ES-I3 (cell line): ENCODE data around the gene CTNNB1.
A peak's percentile ranks its signal among the peaks of the same experiment; 100 is the strongest.

Experiments
- H3K36me3 ChIP-seq: 2 replicates; pipeline ENCODE4 v1.6.1; 2013; ENCODE audit warnings: mild to moderate bottlenecking, low read length, control low read depth, moderate library complexity; ENCODE audit not compliant: insufficient read depth
- H3K4me1 ChIP-seq: 2 replicates; pipeline ENCODE4 v1.6.1; 2013; ENCODE audit warnings: mild to moderate bottlenecking, control low read depth, low read length; ENCODE audit not compliant: insufficient read depth
- H3K9ac ChIP-seq: 2 replicates; pipeline ENCODE4 v1.6.1; 2013; ENCODE audit warnings: low read depth, mild to moderate bottlenecking, low read length, moderate library complexity
- H3K9me3 ChIP-seq: 2 replicates; pipeline ENCODE4 v1.6.1; 2013; ENCODE audit warnings: mild to moderate bottlenecking, low read length, moderate library complexity; ENCODE audit not compliant: control insufficient read depth, insufficient read depth

Gene CTNNB1

DNA sequence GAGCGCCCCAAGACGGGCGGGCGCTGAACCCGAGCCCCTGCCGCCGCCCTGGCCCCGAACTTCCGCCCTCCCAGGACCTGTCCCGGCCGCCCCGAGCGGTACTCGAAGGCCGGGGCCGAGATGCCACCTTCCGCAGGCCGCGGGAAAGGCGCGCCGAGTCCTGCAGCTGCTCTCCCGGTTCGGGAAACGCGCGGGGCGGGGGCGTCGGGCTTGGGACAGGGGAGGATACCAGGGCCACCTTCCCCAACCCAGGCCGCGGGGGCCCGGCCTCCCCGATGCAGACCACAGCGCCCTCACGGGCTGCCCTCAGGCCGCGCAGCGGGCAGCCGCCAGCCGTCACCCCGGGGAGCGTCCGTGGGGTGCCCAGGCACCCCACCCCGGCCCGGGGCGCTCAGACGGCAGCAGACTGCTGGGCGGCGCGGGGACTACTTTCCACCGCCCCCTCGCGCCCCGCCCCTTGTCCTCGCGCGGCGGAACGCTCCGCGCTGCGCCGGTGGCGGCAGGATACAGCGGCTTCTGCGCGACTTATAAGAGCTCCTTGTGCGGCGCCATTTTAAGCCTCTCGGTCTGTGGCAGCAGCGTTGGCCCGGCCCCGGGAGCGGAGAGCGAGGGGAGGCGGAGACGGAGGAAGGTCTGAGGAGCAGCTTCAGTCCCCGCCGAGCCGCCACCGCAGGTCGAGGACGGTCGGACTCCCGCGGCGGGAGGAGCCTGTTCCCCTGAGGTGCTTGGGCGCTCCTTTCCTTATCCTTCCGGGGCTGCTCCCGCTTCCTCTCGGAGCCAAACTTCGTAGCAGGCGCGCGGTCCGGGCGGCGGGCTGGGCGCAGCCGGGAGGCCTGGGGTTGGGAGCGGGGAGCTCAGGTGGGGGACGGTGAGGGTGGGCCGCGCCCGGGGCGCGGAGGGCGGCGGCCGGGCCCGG, at the start of gene CTNNB1:
Gene CTNNB1, plus strand, starts transcription at position 556 of the 916 bp plus-strand sequence. CDS start 24,564 bp downstream, outside the sequence.
- Histone ChIP-seq H3K9me3 (no peaks in the 10 kb centered on the region), H3K36me3 (no peaks in the 10 kb centered on the region)

DNA sequence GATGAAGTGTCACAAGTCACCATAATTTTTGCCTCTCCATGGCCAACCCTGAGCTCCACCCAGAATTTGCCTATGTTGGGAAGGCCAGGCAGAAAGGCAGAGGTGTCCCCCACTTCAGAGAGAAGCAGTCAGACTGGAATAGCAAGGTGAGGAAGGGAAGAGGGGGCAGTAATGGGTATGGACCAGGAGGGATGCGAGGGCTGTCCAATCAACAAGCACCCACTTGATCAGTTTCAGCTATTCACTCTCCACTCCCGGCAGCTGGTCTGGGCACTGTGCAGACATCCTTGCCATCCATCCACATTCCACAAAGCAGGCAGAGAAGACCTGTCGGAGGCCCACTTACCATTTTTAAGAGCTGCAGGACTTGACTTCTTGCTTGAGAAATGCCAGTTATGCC, 43.5 kb upstream of the CTNNB1 start:
- Histone ChIP-seq H3K36me3 (no peaks in the 10 kb centered on the region), H3K9me3 (no peaks in the 10 kb centered on the region), H3K9ac (no peak overlapping the region), H3K4me1 (peaks cover 11% of the 10 kb centered on the region)

More for the DNA sequence above, at the start of gene CTNNB1:
- Histone ChIP-seq H3K4me1 (peaks cover 17% of the 10 kb centered on the region), H3K9ac (peak within 1 kb of the TSS; percentile 96)

DNA sequence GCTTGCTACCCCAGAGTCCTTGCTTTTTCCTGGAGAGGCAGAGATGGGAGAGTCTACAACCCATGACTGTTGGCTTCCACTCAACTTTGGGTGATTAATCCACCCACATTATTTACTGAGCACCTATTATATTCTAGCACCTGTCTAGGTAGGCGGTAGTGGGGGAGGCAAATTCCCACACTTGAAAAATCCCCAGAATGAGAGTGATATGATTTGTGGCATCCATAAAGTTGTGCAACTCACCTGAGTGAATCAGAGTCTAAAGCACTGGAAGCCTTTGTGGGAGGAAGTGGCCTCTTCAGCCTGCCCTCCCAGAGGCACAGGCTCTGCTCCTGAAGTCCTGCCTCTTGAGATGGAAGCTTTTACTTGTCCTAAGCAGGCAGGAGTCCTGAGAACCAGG, 40.4 kb upstream of the CTNNB1 start:
- Histone ChIP-seq H3K9me3 (no peaks in the 10 kb centered on the region), H3K4me1 (peaks cover 11% of the 10 kb centered on the region), H3K36me3 (no peaks in the 10 kb centered on the region), H3K9ac (no peak overlapping the region)

GRCh38 chr3:41159588-41160189, 39.6 kb upstream of the CTNNB1 start:
- H3K9me3 ChIP-seq, result no peaks in the 10 kb centered on the region
- H3K9ac ChIP-seq, result no peak overlapping the region
- peaks cover 11% of the 10 kb centered on the region for H3K4me1 ChIP-seq
- no peaks in the 10 kb centered on the region for H3K36me3 ChIP-seq

- Histone ChIP-seq H3K9me3 (no peaks in the 10 kb centered on the region), H3K36me3 (no peaks in the 10 kb centered on the region), H3K9ac (no peak overlapping the region), H3K4me1 (peaks cover 11% of the 10 kb centered on the region)
Observed at GRCh38 chr3:41162541-41162940, 36.8 kb upstream of the CTNNB1 start.

DNA sequence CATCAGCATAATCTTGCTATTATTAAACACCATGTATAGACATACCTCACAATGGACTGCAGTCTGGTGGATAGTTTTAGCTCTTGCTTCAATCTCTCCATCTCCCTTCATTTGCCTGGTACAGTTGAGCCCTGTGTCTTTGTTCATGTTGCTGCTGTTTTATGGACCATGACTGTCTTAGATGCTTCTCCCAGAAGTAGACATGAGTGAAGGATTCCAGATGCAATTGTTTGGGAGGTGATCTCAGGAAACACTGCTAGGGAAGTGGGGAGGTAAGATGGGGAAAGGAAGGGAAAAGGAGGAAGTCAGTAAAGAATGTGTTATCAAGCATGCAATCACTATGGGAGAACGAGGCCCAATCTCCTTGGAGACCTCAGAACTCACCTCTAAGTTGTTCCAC, 36.3 kb upstream of the CTNNB1 start:
- H3K9me3 ChIP-seq, result no peaks in the 10 kb centered on the region
- peaks cover 11% of the 10 kb centered on the region for H3K4me1 ChIP-seq
- no peak overlapping the region for H3K9ac ChIP-seq
- H3K36me3 ChIP-seq, result no peaks in the 10 kb centered on the region

GRCh38 chr3:41163421-41163820, 35.9 kb upstream of the CTNNB1 start:
- Histone ChIP-seq H3K4me1 (peaks cover 11% of the 10 kb centered on the region), H3K9ac (no peak overlapping the region), H3K36me3 (no peaks in the 10 kb centered on the region), H3K9me3 (no peaks in the 10 kb centered on the region)

- Histone ChIP-seq H3K4me1 (no peaks in the 10 kb centered on the region), H3K36me3 (no peaks in the 10 kb centered on the region), H3K9ac (no peak overlapping the region), H3K9me3 (no peaks in the 10 kb centered on the region)
Observed at GRCh38 chr3:41164777-41165176, 34.5 kb upstream of the CTNNB1 start.

GRCh38 chr3:41167722-41168497, 31.4 kb upstream of the CTNNB1 start:
- no peaks in the 10 kb centered on the region; the same call in 1 of the 2 replicates for H3K9me3 ChIP-seq
- no peaks in the 10 kb centered on the region for H3K36me3 ChIP-seq
- H3K4me1 ChIP-seq, result no peaks in the 10 kb centered on the region; the same call in 1 of the 2 replicates
- H3K9ac ChIP-seq, result no peak overlapping the region

- H3K9me3 ChIP-seq, result no peaks in the 10 kb centered on the region; the same call in 1 of the 2 replicates
- H3K4me1 ChIP-seq, result no peaks in the 10 kb centered on the region; the same call in 1 of the 2 replicates
- H3K36me3 ChIP-seq, result no peaks in the 10 kb centered on the region
- no peak overlapping the region for H3K9ac ChIP-seq
Observed at GRCh38 chr3:41169023-41169422, 30.3 kb upstream of the CTNNB1 start.

- H3K9me3 ChIP-seq, result no peaks in the 10 kb centered on the region; the same call in 1 of the 2 replicates
- H3K4me1 ChIP-seq, result peaks cover 12% of the 10 kb centered on the region
- H3K9ac ChIP-seq, result no peak overlapping the region
- H3K36me3 ChIP-seq, result no peaks in the 10 kb centered on the region
Observed at GRCh38 chr3:41173926-41174885, 25.1 kb upstream of the CTNNB1 start.

GRCh38 chr3:41175365-41175764, 23.9 kb upstream of the CTNNB1 start:
- Histone ChIP-seq H3K9me3 (no peaks in the 10 kb centered on the region; the same call in 1 of the 2 replicates), H3K9ac (no peak overlapping the region), H3K4me1 (peaks cover 12% of the 10 kb centered on the region), H3K36me3 (no peaks in the 10 kb centered on the region)

DNA sequence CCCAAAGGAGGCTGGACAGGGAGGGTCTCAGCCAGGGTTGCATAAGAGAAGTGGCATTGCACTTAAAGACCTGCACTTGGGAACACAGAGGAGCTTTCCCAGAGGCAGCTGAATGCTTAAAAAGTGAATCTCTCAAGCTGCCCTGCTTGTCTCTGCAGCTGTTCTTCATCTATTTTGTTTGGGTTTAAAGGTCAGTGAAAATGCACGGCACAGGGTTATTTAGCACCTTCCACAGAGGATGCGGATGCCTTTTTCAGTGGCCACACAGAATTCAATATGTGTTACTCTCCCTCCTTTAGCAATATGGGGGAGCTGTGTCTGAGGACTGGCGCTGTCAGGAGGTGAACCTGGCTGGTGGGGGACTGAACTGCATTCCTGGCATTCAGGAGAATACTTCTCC, 22.7 kb upstream of the CTNNB1 start:
- no peak overlapping the region for H3K9ac ChIP-seq
- H3K36me3 ChIP-seq, result no peaks in the 10 kb centered on the region
- H3K4me1 ChIP-seq, result peaks cover 12% of the 10 kb centered on the region; the same call in 1 of the 2 replicates
- no peaks in the 10 kb centered on the region; the same call in 1 of the 2 replicates for H3K9me3 ChIP-seq
